ENCODE data around the gene SOX15.

Gene SOX15

GRCh38 chr17:7556627-7557026, 33.3 kb downstream of the SOX15 start:
- no peaks in the 10 kb centered on the region for H3K27me3 Mint-ChIP-seq
- H3K36me3 Mint-ChIP-seq (ENCODE audit: insufficient read depth): peaks cover 13% of the 10 kb centered on the region
- H3K27ac Mint-ChIP-seq (ENCODE audit: low read depth): no peak overlapping the region
- no peak for ATAC-seq (replicated peaks; ENCODE audit: extremely low read depth, poor library complexity, severe bottlenecking)
- H3K4me3 Mint-ChIP-seq: no peak overlapping the region
- H3K4me1 Mint-ChIP-seq: peaks cover 46% of the 10 kb centered on the region
- no peak for DNase-seq (ENCODE audit: low spot score in 2 of 2)
- no peaks in the 10 kb centered on the region for H3K9me3 Mint-ChIP-seq

GRCh38 chr17:7555320-7555948, 34.5 kb downstream of the SOX15 start:
- Mint-ChIP-seq H3K27me3 (no peaks in the 10 kb centered on the region), H3K36me3 (ENCODE audit: insufficient read depth) (peaks cover 5% of the 10 kb centered on the region), H3K4me1 (peaks cover 43% of the 10 kb centered on the region), H3K4me3 (no peak overlapping the region), H3K9me3 (no peaks in the 10 kb centered on the region), H3K27ac (ENCODE audit: low read depth) (no peak overlapping the region)
- DNase-seq (ENCODE audit: low spot score in 2 of 2): no peak
- no peak for ATAC-seq (replicated peaks; ENCODE audit: extremely low read depth, poor library complexity, severe bottlenecking)

GRCh38 chr17:7553356-7553755, 36.5 kb downstream of the SOX15 start:
- no peak overlapping the region for H3K27ac Mint-ChIP-seq (ENCODE audit: low read depth)
- H3K9me3 Mint-ChIP-seq: no peaks in the 10 kb centered on the region
- H3K27me3 Mint-ChIP-seq: no peaks in the 10 kb centered on the region
- H3K4me3 Mint-ChIP-seq: no peak overlapping the region
- no peak for ATAC-seq (replicated peaks; ENCODE audit: extremely low read depth, poor library complexity, severe bottlenecking)
- H3K36me3 Mint-ChIP-seq (ENCODE audit: insufficient read depth): peaks cover 4% of the 10 kb centered on the region
- no peak for DNase-seq (ENCODE audit: low spot score in 2 of 2)
- peaks cover 44% of the 10 kb centered on the region for H3K4me1 Mint-ChIP-seq

- no peaks in the 10 kb centered on the region for H3K27me3 Mint-ChIP-seq
- H3K9me3 Mint-ChIP-seq: no peaks in the 10 kb centered on the region
- peaks cover 51% of the 10 kb centered on the region for H3K4me1 Mint-ChIP-seq
- no peak for DNase-seq (ENCODE audit: low spot score in 2 of 2)
- ATAC-seq (replicated peaks; ENCODE audit: extremely low read depth, poor library complexity, severe bottlenecking): no peak
- H3K27ac Mint-ChIP-seq (ENCODE audit: low read depth): peak overlapping the region; percentile 64
- H3K4me3 Mint-ChIP-seq: peak overlapping the region; percentile 14
- H3K36me3 Mint-ChIP-seq (ENCODE audit: insufficient read depth): peaks cover 5% of the 10 kb centered on the region
Observed at GRCh38 chr17:7552621-7553051, 37.3 kb downstream of the SOX15 start.

GRCh38 chr17:7551396-7551795, 38.5 kb downstream of the SOX15 start:
- Mint-ChIP-seq H3K27ac (ENCODE audit: low read depth) (no peak overlapping the region), H3K9me3 (no peaks in the 10 kb centered on the region), H3K27me3 (no peaks in the 10 kb centered on the region), H3K36me3 (ENCODE audit: insufficient read depth) (peaks cover 5% of the 10 kb centered on the region), H3K4me1 (peaks cover 55% of the 10 kb centered on the region), H3K4me3 (peak overlapping the region; percentile 24)
- ATAC-seq (replicated peaks; ENCODE audit: extremely low read depth, poor library complexity, severe bottlenecking): no peak
- DNase-seq (ENCODE audit: low spot score in 2 of 2): no peak

GRCh38 chr17:7550344-7550743, 39.5 kb downstream of the SOX15 start:
- Mint-ChIP-seq H3K27me3 (no peaks in the 10 kb centered on the region), H3K4me3 (peak overlapping the region; percentile 76), H3K36me3 (ENCODE audit: insufficient read depth) (peaks cover 5% of the 10 kb centered on the region), H3K9me3 (no peaks in the 10 kb centered on the region), H3K27ac (ENCODE audit: low read depth) (no peak overlapping the region), H3K4me1 (peaks cover 52% of the 10 kb centered on the region)
- no peak for ATAC-seq (replicated peaks; ENCODE audit: extremely low read depth, poor library complexity, severe bottlenecking)
- DNase-seq (ENCODE audit: low spot score in 2 of 2): no peak

- Mint-ChIP-seq H3K4me1 (peaks cover 48% of the 10 kb centered on the region), H3K9me3 (no peaks in the 10 kb centered on the region), H3K36me3 (ENCODE audit: insufficient read depth) (peaks cover 5% of the 10 kb centered on the region), H3K4me3 (peak overlapping the region; percentile 76), H3K27ac (ENCODE audit: low read depth) (peak overlapping the region; percentile 1), H3K27me3 (no peaks in the 10 kb centered on the region)
- ATAC-seq (replicated peaks; ENCODE audit: extremely low read depth, poor library complexity, severe bottlenecking): peak; percentile 62
- no peak for DNase-seq (ENCODE audit: low spot score in 2 of 2)
Observed at GRCh38 chr17:7549401-7550055, 40.4 kb downstream of the SOX15 start.

- peaks cover 47% of the 10 kb centered on the region for H3K4me1 Mint-ChIP-seq
- no peaks in the 10 kb centered on the region for H3K27me3 Mint-ChIP-seq
- H3K9me3 Mint-ChIP-seq: no peaks in the 10 kb centered on the region
- H3K36me3 Mint-ChIP-seq (ENCODE audit: insufficient read depth): peaks cover 5% of the 10 kb centered on the region
- DNase-seq (ENCODE audit: low spot score in 2 of 2) (no peak), ATAC-seq (replicated peaks; ENCODE audit: extremely low read depth, poor library complexity, severe bottlenecking) (peak; percentile 61)
- H3K4me3 Mint-ChIP-seq: peak within 1 kb of the TSS; percentile 76
- H3K27ac Mint-ChIP-seq (ENCODE audit: low read depth): peak within 1 kb of the TSS; percentile 89
Observed at GRCh38 chr17:7548585-7549400, 41.1 kb downstream of the SOX15 start, which contains the start of gene TNFSF12. TNFSF12 (plus strand) TSS chr17:7549058; CDS start chr17:7549154, 96 bp downstream.

- no peak for ATAC-seq (replicated peaks; ENCODE audit: extremely low read depth, poor library complexity, severe bottlenecking)
- H3K4me3 Mint-ChIP-seq: no peak overlapping the region
- no peak overlapping the region for H3K27ac Mint-ChIP-seq (ENCODE audit: low read depth)
- no peak for DNase-seq (ENCODE audit: low spot score in 2 of 2)
- H3K9me3 Mint-ChIP-seq: no peaks in the 10 kb centered on the region
- H3K4me1 Mint-ChIP-seq: peaks cover 21% of the 10 kb centered on the region
- peaks cover 8% of the 10 kb centered on the region for H3K27me3 Mint-ChIP-seq
- peaks cover 3% of the 10 kb centered on the region for H3K36me3 Mint-ChIP-seq (ENCODE audit: insufficient read depth)
Observed at GRCh38 chr17:7544911-7545310, 45.0 kb downstream of the SOX15 start.

GRCh38 chr17:7541074-7541621, 48.7 kb downstream of the SOX15 start:
- no peaks in the 10 kb centered on the region for H3K9me3 Mint-ChIP-seq
- H3K4me1 Mint-ChIP-seq: no peaks in the 10 kb centered on the region
- no peak overlapping the region for H3K4me3 Mint-ChIP-seq
- DNase-seq (ENCODE audit: low spot score in 2 of 2): no peak
- H3K27me3 Mint-ChIP-seq: peaks cover 8% of the 10 kb centered on the region
- H3K27ac Mint-ChIP-seq (ENCODE audit: low read depth): no peak overlapping the region
- H3K36me3 Mint-ChIP-seq (ENCODE audit: insufficient read depth): no peaks in the 10 kb centered on the region
- ATAC-seq (replicated peaks; ENCODE audit: extremely low read depth, poor library complexity, severe bottlenecking): no peak

- Mint-ChIP-seq H3K9me3 (no peaks in the 10 kb centered on the region), H3K4me1 (no peaks in the 10 kb centered on the region), H3K4me3 (no peak overlapping the region), H3K27me3 (peaks cover 8% of the 10 kb centered on the region), H3K27ac (ENCODE audit: low read depth) (no peak overlapping the region), H3K36me3 (ENCODE audit: insufficient read depth) (no peaks in the 10 kb centered on the region)
- no peak for ATAC-seq (replicated peaks; ENCODE audit: extremely low read depth, poor library complexity, severe bottlenecking)
- no peak for DNase-seq (ENCODE audit: low spot score in 2 of 2)
Observed at GRCh38 chr17:7538891-7539545, 50.9 kb downstream of the SOX15 start.
